ENCODE results near the gene ADAMTS14. TPM values are rescaled to one million over a fixed set of nuclear protein-coding genes. Genes with fewer than 3 reads are reported as not detected.

The ADAMTS14 gene
- polyA plus RNA-seq, 3 donors = 0.05 TPM; not detected in 2

- Histone ChIP-seq H3K9me3 (replicated peaks in 1 of 2; ENCODE audit: control insufficient read depth in 1 of 2, insufficient read depth in 1 of 2, low read length in 2 of 2) (no peaks in the 10 kb centered on the region), H4K20me1 (ENCODE audit: insufficient read depth, low read length) (no peaks in the 10 kb centered on the region), H3K9ac (ENCODE audit: insufficient read depth, low read length, poor library complexity, severe bottlenecking) (no peak overlapping the region), H3K4me2 (replicated peaks; ENCODE audit: extremely low read depth, low read length, poor library complexity, severe bottlenecking) (no peak overlapping the region), H3K4me3 (replicated peaks in 1 of 3; ENCODE audit: low read depth in 2 of 3, low read length in 3 of 3) (no peak overlapping the region), H3K27ac (ENCODE audit: low read depth in 1 of 2, low read length in 2 of 2) (no peak overlapping the region), H3K27me3 (ENCODE audit: control insufficient read depth in 2 of 2, insufficient read depth in 2 of 2, low read length in 2 of 2) (no peaks in the 10 kb centered on the region), H3K4me1 (ENCODE audit: control insufficient read depth in 1 of 2, insufficient read depth in 2 of 2, low read length in 2 of 2) (peaks cover 16 to 29% of the 10 kb centered on the region in 2 donors), H3K79me2 (ENCODE audit: insufficient read depth, low read length) (no peaks in the 10 kb centered on the region), H3K36me3 (replicated peaks in 1 of 2; ENCODE audit: control insufficient read depth in 1 of 2, insufficient read depth in 2 of 2, low read length in 2 of 2) (no peaks in the 10 kb centered on the region), H2AFZ (ENCODE audit: insufficient read depth, low read depth, low read length, poor library complexity, severe bottlenecking) (no peak overlapping the region)
- H3K4me1 Mint-ChIP-seq = peaks cover 26% of the 10 kb centered on the region
- no peaks in the 10 kb centered on the region for H3K36me3 Mint-ChIP-seq
- peaks cover 0 to 6% (median 2%) of the 10 kb centered on the region in 3 donors for H3K27me3 Mint-ChIP-seq (ENCODE audit: low read depth in 3 of 3)
- no CpG with 5 or more reads among the region's 2 CpGs for WGBS (ENCODE audit: insufficient coverage)
- intact Hi-C loops (cut with micrococcal nuclease) = no loop called here
- H3K27ac Mint-ChIP-seq = peak overlapping the region in 2 of 7 donors; percentile 40 to 49
- H3K9me3 Mint-ChIP-seq = no peaks in the 10 kb centered on the region
- TF ChIP-seq CTCF (IDR thresholded peaks at IDR 0.05) = no peak
- DNase-seq = no peak
- H3K4me3 Mint-ChIP-seq = no peak overlapping the region
Observed at GRCh38 chr10:70714951-70715350, 42.6 kb downstream of the ADAMTS14 start.

- Mint-ChIP-seq H3K9me3 (no peaks in the 10 kb centered on the region), H3K4me1 (peaks cover 26% of the 10 kb centered on the region), H3K36me3 (no peaks in the 10 kb centered on the region), H3K4me3 (peak overlapping the region; percentile 51 to 56), H3K27me3 (ENCODE audit: low read depth in 3 of 3) (peaks cover 0 to 6% (median 2%) of the 10 kb centered on the region in 3 donors), H3K27ac (peak overlapping the region; percentile 80 to 94 (median 91))
- Histone ChIP-seq H3K27ac (ENCODE audit: low read depth in 1 of 2, low read length in 2 of 2) (peak overlapping the region; percentile 43 to 85), H3K79me2 (ENCODE audit: insufficient read depth, low read length) (no peaks in the 10 kb centered on the region), H3K4me2 (replicated peaks; ENCODE audit: extremely low read depth, low read length, poor library complexity, severe bottlenecking) (peak overlapping the region; percentile 29), H3K9me3 (replicated peaks in 1 of 2; ENCODE audit: control insufficient read depth in 1 of 2, insufficient read depth in 1 of 2, low read length in 2 of 2) (no peaks in the 10 kb centered on the region), H3K27me3 (ENCODE audit: control insufficient read depth in 2 of 2, insufficient read depth in 2 of 2, low read length in 2 of 2) (no peaks in the 10 kb centered on the region), H3K9ac (ENCODE audit: insufficient read depth, low read length, poor library complexity, severe bottlenecking) (peak overlapping the region; percentile 29), H3K36me3 (replicated peaks in 1 of 2; ENCODE audit: control insufficient read depth in 1 of 2, insufficient read depth in 2 of 2, low read length in 2 of 2) (no peaks in the 10 kb centered on the region), H3K4me3 (replicated peaks in 1 of 3; ENCODE audit: low read depth in 2 of 3, low read length in 3 of 3) (no peak overlapping the region), H4K20me1 (ENCODE audit: insufficient read depth, low read length) (no peaks in the 10 kb centered on the region), H3K4me1 (ENCODE audit: control insufficient read depth in 1 of 2, insufficient read depth in 2 of 2, low read length in 2 of 2) (peaks cover 16 to 29% of the 10 kb centered on the region in 2 donors), H2AFZ (ENCODE audit: insufficient read depth, low read depth, low read length, poor library complexity, severe bottlenecking) (peak overlapping the region; percentile 83)
- 48% methylated on average over 14 of the region's 16 CpGs for WGBS (ENCODE audit: insufficient coverage)
- TF ChIP-seq CTCF (IDR thresholded peaks at IDR 0.05) = no peak
- peak; percentile 61 to 72 (median 65) for DNase-seq
- intact Hi-C loops (cut with micrococcal nuclease) = no loop called here
Observed at GRCh38 chr10:70715853-70716795, 43.8 kb downstream of the ADAMTS14 start.
